GM18507 (cell line): ENCODE results near the gene TREM1.

Experiments
- DNase-seq: peaks from one replicate; pipeline ENCODE4 v3.0.0; 2011; ENCODE audit warnings: low read depth; ENCODE audit not compliant: insufficient read length; ENCODE audit errors: extremely low spot score
- FAIRE-seq: peaks from 2 replicates; lab custom pipeline; 2011; peaks lifted over from hg19 to GRCh38; lab: Jason Lieb, UNC

The TREM1 gene

DNA sequence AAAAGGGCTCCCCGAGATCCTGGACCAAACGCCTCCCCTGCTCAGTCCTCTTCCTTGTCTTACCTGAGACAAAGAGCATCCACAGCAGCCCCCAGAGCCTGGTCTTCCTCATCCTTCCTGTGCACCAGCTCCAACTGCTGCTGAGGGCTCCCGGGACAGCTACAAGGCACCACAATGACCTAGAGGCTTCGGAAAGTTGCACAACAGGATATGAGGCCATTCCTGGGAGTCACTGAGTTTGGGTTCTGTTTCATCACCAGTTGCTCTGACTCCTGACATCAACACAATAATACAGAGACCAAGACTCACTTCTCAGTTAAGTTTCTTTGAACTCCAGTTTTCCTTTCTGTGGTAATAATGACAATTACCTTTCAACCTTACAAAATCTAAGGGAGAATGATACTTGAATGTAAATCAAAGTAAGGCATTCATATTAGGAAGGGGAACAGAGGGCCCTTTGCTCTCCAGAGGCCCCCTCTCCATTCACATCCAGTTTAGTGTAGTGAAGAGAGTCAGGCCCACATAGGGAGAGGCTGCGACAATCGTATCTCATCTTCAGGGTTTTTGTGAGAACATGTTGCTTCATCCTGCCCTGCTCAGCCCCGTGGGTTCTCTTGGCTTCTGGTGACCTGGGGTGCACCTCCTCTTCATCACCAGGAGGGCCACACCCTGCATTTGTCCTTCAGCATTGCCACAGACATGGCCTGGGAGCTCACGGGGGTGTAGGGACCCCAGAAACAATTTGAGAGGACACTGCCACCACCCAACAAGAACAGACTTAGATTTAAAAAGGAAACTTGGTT is at the start of gene TREM1:
TSS of gene TREM1 (minus strand) at position 139 of the 803 bp plus-strand sequence. CDS start at position 112, 27 bp downstream.
- DNase-seq (no peak), FAIRE-seq (no peak)

DNA sequence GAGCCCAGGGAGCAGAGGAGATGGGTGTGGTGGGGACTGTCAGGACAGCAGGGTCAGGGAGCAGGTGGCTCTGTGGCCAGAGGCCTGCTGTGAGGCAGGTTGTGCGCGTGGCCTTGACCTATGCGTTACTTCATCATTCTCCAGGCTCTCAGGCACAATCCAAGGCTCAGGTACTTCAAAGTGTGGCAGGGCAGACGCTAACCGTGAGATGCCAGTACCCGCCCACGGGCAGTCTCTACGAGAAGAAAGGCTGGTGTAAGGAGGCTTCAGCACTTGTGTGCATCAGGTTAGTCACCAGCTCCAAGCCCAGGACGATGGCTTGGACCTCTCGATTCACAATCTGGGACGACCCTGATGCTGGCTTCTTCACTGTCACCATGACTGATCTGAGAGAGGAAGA is 49.5 kb upstream of the TREM1 start:
- FAIRE-seq (no peak), DNase-seq (no peak)

DNA sequence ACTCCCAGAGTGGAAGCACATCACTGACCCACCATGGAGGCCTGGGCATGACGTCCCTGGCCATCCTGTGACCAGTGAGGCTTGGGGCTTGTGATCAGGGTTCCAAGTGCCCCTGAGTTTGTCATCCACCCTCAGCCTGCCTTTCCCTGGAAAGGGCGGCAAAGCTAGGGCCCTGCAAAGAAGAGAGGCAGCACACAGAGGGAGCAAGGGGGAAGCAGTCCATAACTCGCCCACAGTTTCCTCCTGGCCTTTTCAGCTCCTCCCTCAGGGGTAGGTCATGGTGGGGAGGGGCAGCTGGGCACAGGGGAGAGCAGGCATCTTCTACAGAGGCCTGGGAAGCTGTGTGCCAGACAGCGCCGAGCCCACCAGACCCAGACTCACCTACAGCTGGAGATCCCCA is 48.8 kb upstream of the TREM1 start, which contains the start of gene NCR2:
TSS of gene NCR2 (plus strand) at position 313 of the 400 bp plus-strand sequence. CDS start 269 bp downstream, outside the sequence.
- DNase-seq (no peak), FAIRE-seq (no peak)

- DNase-seq (no peak), FAIRE-seq (no peak)
Measured at GRCh38 chr6:41334482-41335040, 48.1 kb upstream of the TREM1 start.

DNA sequence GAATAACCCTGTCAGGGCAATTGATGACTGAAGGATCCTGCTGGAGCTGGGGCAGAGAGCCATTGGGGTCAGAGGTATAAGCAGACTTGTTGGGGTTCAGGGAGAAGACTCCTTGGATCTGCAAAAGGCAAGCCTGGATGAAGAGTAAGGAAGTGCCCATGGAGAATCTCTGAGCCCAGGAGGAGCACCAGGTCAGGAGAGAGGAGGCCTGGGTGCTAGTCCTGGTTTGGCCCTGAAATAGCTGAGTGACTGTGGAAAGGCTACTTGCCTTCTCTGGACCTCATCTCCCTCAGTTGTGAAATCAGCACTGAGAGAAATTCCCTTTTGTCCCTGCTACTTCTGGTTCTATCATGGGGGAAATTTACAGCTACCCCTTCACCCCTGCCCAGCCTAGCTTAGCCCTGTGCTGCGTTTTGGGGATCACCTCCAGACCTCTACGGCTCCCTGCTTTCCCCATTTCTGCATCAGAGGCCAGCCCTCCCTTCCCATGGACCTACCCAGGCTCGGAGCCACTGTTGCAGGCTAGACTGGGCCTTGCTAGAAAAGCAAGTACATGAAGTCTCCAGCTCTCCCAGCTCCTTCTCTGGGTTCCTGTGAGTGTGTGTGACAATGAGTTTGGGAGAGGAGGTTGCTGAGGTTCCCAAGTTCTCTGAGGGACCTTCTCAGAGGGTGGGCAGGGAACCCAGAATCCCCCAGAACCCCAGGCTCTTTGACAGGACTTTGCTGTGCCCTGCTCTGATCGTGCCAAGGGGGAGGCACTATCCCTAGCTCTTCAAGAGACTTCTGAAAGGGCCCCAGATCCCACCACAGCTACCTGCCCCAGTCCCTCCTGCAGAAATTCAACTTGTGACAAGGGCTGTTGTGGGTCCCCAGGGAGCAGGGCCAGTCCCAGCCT is 46.6 kb upstream of the TREM1 start:
- FAIRE-seq, result peak; percentile 41
- DNase-seq, result no peak

DNA sequence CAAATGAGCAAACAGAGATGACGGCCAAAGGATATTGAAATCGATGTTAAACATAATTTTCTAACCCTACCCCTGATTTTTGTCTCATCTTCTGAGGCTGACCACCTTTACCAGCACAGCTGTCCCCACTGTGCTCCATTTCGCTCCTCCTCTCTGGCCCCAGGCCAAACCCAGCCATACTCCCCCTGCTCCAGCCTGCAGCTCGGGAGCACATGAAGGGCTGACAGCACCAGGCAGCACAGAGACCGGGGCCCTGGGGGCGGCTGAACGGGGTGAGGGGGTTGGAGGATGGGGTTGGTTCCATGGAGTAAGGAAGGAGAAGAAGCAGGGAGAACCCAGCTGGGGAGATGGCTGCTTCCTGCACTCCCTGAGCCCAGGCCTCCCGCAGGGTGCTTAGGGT is 45.8 kb upstream of the TREM1 start:
- DNase-seq (no peak), FAIRE-seq (no peak)

GRCh38 chr6:41331401-41332150 is 45.1 kb upstream of the TREM1 start:
- no peak for FAIRE-seq
- no peak for DNase-seq

DNA sequence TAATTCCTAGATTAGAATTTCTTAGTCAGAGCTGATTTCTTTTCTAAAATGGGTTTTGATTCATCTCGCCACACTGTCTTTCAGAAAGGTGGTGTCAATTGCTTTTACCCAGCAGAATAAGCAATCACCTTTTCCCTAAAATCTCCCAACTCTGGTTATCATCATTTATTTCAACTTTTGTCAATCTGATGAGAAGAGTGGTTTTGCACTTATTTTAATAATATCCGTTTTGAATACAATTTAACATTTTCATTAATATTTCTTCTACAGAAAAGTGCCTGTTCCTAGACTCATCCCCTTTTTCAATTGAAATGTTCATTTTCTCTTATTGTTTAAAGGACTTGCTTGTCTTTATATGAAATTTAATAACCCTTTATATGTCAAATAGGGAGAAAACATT is 40.7 kb upstream of the TREM1 start:
- DNase-seq, result no peak
- FAIRE-seq, result no peak

- no peak for FAIRE-seq
- DNase-seq, result no peak
Measured at GRCh38 chr6:41326092-41326491, 39.6 kb upstream of the TREM1 start.

DNA sequence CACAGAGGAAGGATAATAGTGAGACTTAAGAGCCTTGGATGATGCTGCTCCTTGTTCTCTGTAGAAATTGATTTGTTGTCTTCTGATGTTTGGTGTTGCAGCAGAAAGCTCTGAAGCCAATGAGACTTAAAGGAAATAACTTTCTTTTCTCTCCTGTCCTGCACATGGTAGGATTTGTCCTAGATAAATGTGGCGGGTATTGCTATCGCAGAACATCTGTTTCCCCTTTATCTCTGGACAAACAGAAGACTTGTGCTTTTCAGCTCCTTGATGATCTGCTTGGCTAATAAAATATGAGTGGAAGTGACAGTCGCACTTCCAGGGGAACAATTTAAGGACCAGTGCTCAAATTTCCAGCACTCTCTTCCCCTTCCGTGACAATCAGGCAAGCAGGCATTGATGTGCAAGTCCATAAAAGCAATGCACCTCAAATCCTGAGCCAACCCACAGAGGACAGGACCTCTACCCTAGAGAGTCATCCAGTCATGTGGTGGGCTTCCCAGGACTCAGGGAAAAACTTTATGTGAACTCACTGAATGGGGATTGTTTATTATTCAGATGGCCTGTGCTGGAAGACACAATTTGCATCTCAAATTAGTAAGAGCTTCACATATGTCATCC is 39.1 kb upstream of the TREM1 start:
- no peak for DNase-seq
- FAIRE-seq, result no peak

- FAIRE-seq (no peak), DNase-seq (no peak)
Measured at GRCh38 chr6:41321183-41321582, 34.7 kb upstream of the TREM1 start.

DNA sequence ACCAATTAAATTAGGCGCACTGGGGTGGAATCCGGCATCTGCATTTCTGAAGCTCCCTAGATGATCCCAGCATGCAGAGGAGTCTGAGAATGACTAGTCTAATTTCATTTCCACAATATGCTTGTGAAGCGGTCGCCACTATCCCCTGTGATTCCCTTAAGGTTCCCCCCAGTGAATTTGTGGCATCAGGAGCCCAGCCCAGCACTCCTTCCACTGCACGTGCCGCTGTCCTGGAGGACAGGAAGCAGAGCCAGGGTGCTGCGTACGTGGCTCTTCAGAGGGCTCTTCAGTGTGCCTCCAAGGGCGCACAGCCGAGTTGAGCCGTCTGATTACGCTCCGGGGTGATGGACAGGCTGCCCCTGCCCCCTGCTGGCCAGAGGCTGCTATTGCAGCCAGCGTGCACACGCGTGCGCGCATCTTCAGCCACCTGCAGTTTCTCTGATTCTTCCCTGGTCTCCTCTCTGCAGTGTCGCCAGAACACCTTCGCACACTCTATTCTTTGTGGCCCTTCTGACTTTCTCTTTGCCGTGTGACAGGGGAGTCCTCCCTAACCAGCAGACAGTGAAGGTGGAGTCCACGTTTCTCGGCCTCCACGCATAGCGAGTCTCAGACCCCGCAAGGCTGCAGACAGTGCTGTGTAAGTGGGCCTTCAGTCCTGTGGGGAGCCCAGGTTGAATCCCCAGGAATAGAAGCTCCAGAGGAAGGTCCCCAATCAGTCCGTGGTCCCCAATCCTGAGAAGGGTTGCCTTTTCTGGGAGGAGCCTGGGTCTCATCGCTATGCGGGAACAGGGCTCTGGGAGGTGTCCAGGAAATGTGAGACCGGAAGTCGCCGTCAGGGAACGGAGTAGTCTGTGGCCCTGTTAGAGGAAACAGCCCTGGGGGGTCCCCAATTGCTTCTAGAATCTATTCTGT is 32.4 kb upstream of the TREM1 start:
- DNase-seq (peak; percentile 73), FAIRE-seq (peak; percentile 92)

DNA sequence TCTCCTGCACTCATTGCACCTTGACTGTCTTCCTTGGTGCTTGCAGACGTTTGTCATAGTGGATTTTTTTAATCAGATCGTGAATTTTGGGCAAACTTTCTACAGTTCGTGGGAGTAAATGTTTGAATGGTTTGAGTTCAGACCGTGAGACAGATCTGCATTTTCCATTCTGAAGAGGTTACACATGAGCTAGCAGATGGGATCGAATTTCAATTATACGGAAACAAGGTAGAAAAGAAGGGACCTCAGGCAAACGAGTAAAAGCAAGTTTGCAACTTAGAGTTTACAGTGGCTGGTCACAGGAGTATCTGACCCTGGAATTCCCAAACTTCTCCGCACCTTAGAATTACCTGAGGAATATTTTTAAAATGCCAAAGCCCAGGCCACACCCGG is 31.8 kb upstream of the TREM1 start:
- no peak for DNase-seq
- FAIRE-seq, result no peak

DNA sequence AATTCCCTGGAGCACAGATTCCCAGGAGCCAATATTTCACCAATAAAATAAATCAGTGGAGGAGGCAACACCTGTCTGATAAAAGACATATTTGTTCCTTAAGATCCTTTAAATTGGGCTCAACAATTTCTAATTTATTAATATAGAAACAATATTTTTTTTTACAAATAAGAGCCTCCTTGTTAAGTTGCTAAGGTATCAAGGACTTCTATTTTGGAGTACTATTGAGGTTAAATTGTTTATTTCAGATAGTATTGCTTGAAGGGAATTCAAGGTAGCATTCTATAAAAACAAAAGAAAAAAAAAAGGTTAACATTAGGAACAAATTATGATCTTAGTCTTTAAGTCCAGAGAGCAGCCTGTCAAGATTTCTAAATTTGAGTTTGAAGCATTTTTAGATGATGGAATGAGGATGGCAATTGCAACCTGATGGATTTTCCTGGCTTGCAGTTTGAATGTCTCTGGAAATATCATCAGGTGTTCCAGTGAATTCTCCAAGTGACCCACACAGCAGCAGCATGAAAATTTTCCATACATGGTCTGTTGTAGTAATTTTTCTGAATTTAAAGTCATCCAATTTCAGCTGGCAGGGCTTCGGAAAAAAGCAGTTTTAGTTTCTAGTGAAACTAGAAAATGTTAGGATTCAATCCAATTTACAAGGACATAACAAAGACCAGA is 29.6 kb upstream of the TREM1 start:
- FAIRE-seq, result no peak
- no peak for DNase-seq

- no peak for FAIRE-seq
- no peak for DNase-seq
Measured at GRCh38 chr6:41315203-41315602, 28.7 kb upstream of the TREM1 start.

- FAIRE-seq, result peak; percentile 85
- peak; percentile 8 for DNase-seq
Measured at GRCh38 chr6:41306187-41306854, 19.8 kb upstream of the TREM1 start.

GRCh38 chr6:41302638-41303037 is 16.2 kb upstream of the TREM1 start:
- DNase-seq (no peak), FAIRE-seq (peak; percentile 69)
